Measurements from ENCODE around the gene SCYGR2.

SCYGR2 gene

GRCh38 chr2:227613272-227613660 is 14.6 kb downstream of the SCYGR2 start:
- H3K27ac ChIP-seq (ENCODE audit: low read length): no peak overlapping the region
- peaks cover 0 to 6% of the 10 kb centered on the region in 2 donors for H3K4me1 ChIP-seq (ENCODE audit: control insufficient read depth in 1 of 2, insufficient read depth in 2 of 2, low read length in 2 of 2)
- H3K36me3 ChIP-seq (ENCODE audit: control insufficient read depth in 1 of 2, insufficient read depth in 2 of 2, low read length in 2 of 2): no peaks in the 10 kb centered on the region
- H3K9me3 ChIP-seq (ENCODE audit: control insufficient read depth in 1 of 2, low read length in 2 of 2): no peaks in the 10 kb centered on the region
- H3K27me3 ChIP-seq (ENCODE audit: low read depth, low read length): no peaks in the 10 kb centered on the region
- no peak overlapping the region for H3K4me3 ChIP-seq (ENCODE audit: low read depth in 1 of 2, low read length in 2 of 2)

GRCh38 chr2:227614246-227614645 is 15.6 kb downstream of the SCYGR2 start:
- H3K36me3 ChIP-seq (ENCODE audit: control insufficient read depth in 1 of 2, insufficient read depth in 2 of 2, low read length in 2 of 2): no peaks in the 10 kb centered on the region
- no peak overlapping the region for H3K27ac ChIP-seq (ENCODE audit: low read length)
- H3K9me3 ChIP-seq (ENCODE audit: control insufficient read depth in 1 of 2, low read length in 2 of 2): no peaks in the 10 kb centered on the region
- H3K27me3 ChIP-seq (ENCODE audit: low read depth, low read length): no peaks in the 10 kb centered on the region
- peaks cover 0 to 6% of the 10 kb centered on the region in 2 donors for H3K4me1 ChIP-seq (ENCODE audit: control insufficient read depth in 1 of 2, insufficient read depth in 2 of 2, low read length in 2 of 2)
- H3K4me3 ChIP-seq (ENCODE audit: low read depth in 1 of 2, low read length in 2 of 2): no peak overlapping the region

GRCh38 chr2:227614740-227615139 is 16.0 kb downstream of the SCYGR2 start, which contains the start of gene SCYGR3:
Gene SCYGR3 (minus strand): TSS chr2:227614840. CDS start chr2:227614840, 0 bp downstream.
- Histone ChIP-seq H3K9me3 (ENCODE audit: control insufficient read depth in 1 of 2, low read length in 2 of 2) (no peaks in the 10 kb centered on the region), H3K27me3 (ENCODE audit: low read depth, low read length) (no peaks in the 10 kb centered on the region), H3K4me3 (ENCODE audit: low read depth in 1 of 2, low read length in 2 of 2) (no peak within 1 kb of the TSS), H3K27ac (ENCODE audit: low read length) (no peak within 1 kb of the TSS), H3K4me1 (ENCODE audit: control insufficient read depth in 1 of 2, insufficient read depth in 2 of 2, low read length in 2 of 2) (peaks cover 0 to 6% of the 10 kb centered on the region in 2 donors), H3K36me3 (ENCODE audit: control insufficient read depth in 1 of 2, insufficient read depth in 2 of 2, low read length in 2 of 2) (no peaks in the 10 kb centered on the region)

- H3K4me3 ChIP-seq (ENCODE audit: low read depth in 1 of 2, low read length in 2 of 2): no peak overlapping the region
- H3K36me3 ChIP-seq (ENCODE audit: control insufficient read depth in 1 of 2, insufficient read depth in 2 of 2, low read length in 2 of 2): no peaks in the 10 kb centered on the region
- no peak overlapping the region for H3K27ac ChIP-seq (ENCODE audit: low read length)
- H3K4me1 ChIP-seq (ENCODE audit: control insufficient read depth in 1 of 2, insufficient read depth in 2 of 2, low read length in 2 of 2): peaks cover 0 to 6% of the 10 kb centered on the region in 2 donors
- H3K9me3 ChIP-seq (ENCODE audit: control insufficient read depth in 1 of 2, low read length in 2 of 2): no peaks in the 10 kb centered on the region
- no peaks in the 10 kb centered on the region for H3K27me3 ChIP-seq (ENCODE audit: low read depth, low read length)
Observed at GRCh38 chr2:227615181-227615580, 16.5 kb downstream of the SCYGR2 start.

GRCh38 chr2:227615906-227616305 is 17.2 kb downstream of the SCYGR2 start:
- Histone ChIP-seq H3K4me1 (ENCODE audit: control insufficient read depth in 1 of 2, insufficient read depth in 2 of 2, low read length in 2 of 2) (peaks cover 0 to 6% of the 10 kb centered on the region in 2 donors), H3K36me3 (ENCODE audit: control insufficient read depth in 1 of 2, insufficient read depth in 2 of 2, low read length in 2 of 2) (no peaks in the 10 kb centered on the region), H3K4me3 (ENCODE audit: low read depth in 1 of 2, low read length in 2 of 2) (no peak overlapping the region), H3K27ac (ENCODE audit: low read length) (no peak overlapping the region), H3K9me3 (ENCODE audit: control insufficient read depth in 1 of 2, low read length in 2 of 2) (no peaks in the 10 kb centered on the region), H3K27me3 (ENCODE audit: low read depth, low read length) (no peaks in the 10 kb centered on the region)

GRCh38 chr2:227616631-227617030 is 17.9 kb downstream of the SCYGR2 start:
- no peak overlapping the region for H3K27ac ChIP-seq (ENCODE audit: low read length)
- no peak overlapping the region for H3K4me3 ChIP-seq (ENCODE audit: low read depth in 1 of 2, low read length in 2 of 2)
- no peaks in the 10 kb centered on the region for H3K27me3 ChIP-seq (ENCODE audit: low read depth, low read length)
- H3K9me3 ChIP-seq (ENCODE audit: control insufficient read depth in 1 of 2, low read length in 2 of 2): no peaks in the 10 kb centered on the region
- no peaks in the 10 kb centered on the region for H3K36me3 ChIP-seq (ENCODE audit: control insufficient read depth in 1 of 2, insufficient read depth in 2 of 2, low read length in 2 of 2)
- peaks cover 0 to 6% of the 10 kb centered on the region in 2 donors for H3K4me1 ChIP-seq (ENCODE audit: control insufficient read depth in 1 of 2, insufficient read depth in 2 of 2, low read length in 2 of 2)

- no peak within 1 kb of the TSS for H3K27ac ChIP-seq (ENCODE audit: low read length)
- no peaks in the 10 kb centered on the region for H3K27me3 ChIP-seq (ENCODE audit: low read depth, low read length)
- no peaks in the 10 kb centered on the region for H3K36me3 ChIP-seq (ENCODE audit: control insufficient read depth in 1 of 2, insufficient read depth in 2 of 2, low read length in 2 of 2)
- peaks cover 0 to 2% of the 10 kb centered on the region in 2 donors for H3K9me3 ChIP-seq (ENCODE audit: control insufficient read depth in 1 of 2, low read length in 2 of 2)
- H3K4me1 ChIP-seq (ENCODE audit: control insufficient read depth in 1 of 2, insufficient read depth in 2 of 2, low read length in 2 of 2): peaks cover 0 to 6% of the 10 kb centered on the region in 2 donors
- H3K4me3 ChIP-seq (ENCODE audit: low read depth in 1 of 2, low read length in 2 of 2): no peak within 1 kb of the TSS
Observed at GRCh38 chr2:227617316-227618230, 18.9 kb downstream of the SCYGR2 start, which contains the start of gene SCYGR4. Gene SCYGR4 (plus strand): TSS chr2:227617498. CDS start chr2:227617498, 0 bp downstream.

- H3K27me3 ChIP-seq (ENCODE audit: low read depth, low read length): no peaks in the 10 kb centered on the region
- H3K27ac ChIP-seq (ENCODE audit: low read length): no peak overlapping the region
- H3K4me3 ChIP-seq (ENCODE audit: low read depth in 1 of 2, low read length in 2 of 2): no peak overlapping the region
- peaks cover 0 to 2% of the 10 kb centered on the region in 2 donors for H3K9me3 ChIP-seq (ENCODE audit: control insufficient read depth in 1 of 2, low read length in 2 of 2)
- H3K36me3 ChIP-seq (ENCODE audit: control insufficient read depth in 1 of 2, insufficient read depth in 2 of 2, low read length in 2 of 2): no peaks in the 10 kb centered on the region
- no peaks in the 10 kb centered on the region for H3K4me1 ChIP-seq (ENCODE audit: control insufficient read depth in 1 of 2, insufficient read depth in 2 of 2, low read length in 2 of 2)
Observed at GRCh38 chr2:227623226-227623625, 24.5 kb downstream of the SCYGR2 start.

- no peak overlapping the region for H3K4me3 ChIP-seq (ENCODE audit: low read depth in 1 of 2, low read length in 2 of 2)
- peaks cover 0 to 2% of the 10 kb centered on the region in 2 donors for H3K9me3 ChIP-seq (ENCODE audit: control insufficient read depth in 1 of 2, low read length in 2 of 2)
- H3K4me1 ChIP-seq (ENCODE audit: control insufficient read depth in 1 of 2, insufficient read depth in 2 of 2, low read length in 2 of 2): no peaks in the 10 kb centered on the region
- no peaks in the 10 kb centered on the region for H3K27me3 ChIP-seq (ENCODE audit: low read depth, low read length)
- no peaks in the 10 kb centered on the region for H3K36me3 ChIP-seq (ENCODE audit: control insufficient read depth in 1 of 2, insufficient read depth in 2 of 2, low read length in 2 of 2)
- no peak overlapping the region for H3K27ac ChIP-seq (ENCODE audit: low read length)
Observed at GRCh38 chr2:227625420-227625819, 26.7 kb downstream of the SCYGR2 start.

- Histone ChIP-seq H3K27ac (ENCODE audit: low read length) (no peak overlapping the region), H3K36me3 (ENCODE audit: control insufficient read depth in 1 of 2, insufficient read depth in 2 of 2, low read length in 2 of 2) (no peaks in the 10 kb centered on the region), H3K4me3 (ENCODE audit: low read depth in 1 of 2, low read length in 2 of 2) (no peak overlapping the region), H3K27me3 (ENCODE audit: low read depth, low read length) (no peaks in the 10 kb centered on the region), H3K9me3 (ENCODE audit: control insufficient read depth in 1 of 2, low read length in 2 of 2) (peaks cover 0 to 2% of the 10 kb centered on the region in 2 donors), H3K4me1 (ENCODE audit: control insufficient read depth in 1 of 2, insufficient read depth in 2 of 2, low read length in 2 of 2) (no peaks in the 10 kb centered on the region)
Observed at GRCh38 chr2:227626580-227627151, 28.0 kb downstream of the SCYGR2 start.

- H3K4me3 ChIP-seq (ENCODE audit: low read depth in 1 of 2, low read length in 2 of 2): no peak overlapping the region
- no peak overlapping the region for H3K27ac ChIP-seq (ENCODE audit: low read length)
- no peaks in the 10 kb centered on the region for H3K4me1 ChIP-seq (ENCODE audit: control insufficient read depth in 1 of 2, insufficient read depth in 2 of 2, low read length in 2 of 2)
- no peaks in the 10 kb centered on the region for H3K36me3 ChIP-seq (ENCODE audit: control insufficient read depth in 1 of 2, insufficient read depth in 2 of 2, low read length in 2 of 2)
- H3K9me3 ChIP-seq (ENCODE audit: control insufficient read depth in 1 of 2, low read length in 2 of 2): no peaks in the 10 kb centered on the region
- H3K27me3 ChIP-seq (ENCODE audit: low read depth, low read length): no peaks in the 10 kb centered on the region
Observed at GRCh38 chr2:227627769-227628168, 29.1 kb downstream of the SCYGR2 start.
